Glomerular visceral epithelial cell (primary cell): ENCODE data around the gene TTLL11.
A peak's percentile ranks its signal among the peaks of the same experiment; 100 is the strongest.

Source experiments
- DNase-seq: peaks from one replicate; pipeline ENCODE4 v3.0.0-alpha.2; 2016; ENCODE audit errors: extremely low spot score

Gene TTLL11

DNA sequence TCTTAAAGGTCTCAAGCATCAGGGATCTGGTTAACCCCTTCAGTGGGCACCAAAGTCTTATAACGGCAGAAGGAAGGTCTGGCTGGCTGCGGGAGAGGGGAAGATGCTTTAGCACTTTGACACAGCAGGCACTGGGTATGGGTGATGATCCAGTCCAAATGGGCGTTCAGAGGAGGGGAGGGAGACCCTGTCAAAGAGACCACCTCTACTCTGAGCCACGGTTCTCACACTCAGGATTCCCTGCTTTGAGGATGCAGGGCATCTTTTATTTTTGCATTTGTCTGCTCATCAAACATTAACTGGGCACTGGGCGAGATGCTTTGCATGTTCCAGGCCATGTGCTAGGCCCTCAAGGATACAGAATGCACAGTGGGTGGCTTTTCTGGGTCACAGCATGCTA, 237.6 kb downstream of the TTLL11 start:
- no peak for DNase-seq

- DNase-seq: no peak
Measured at GRCh38 chr9:121853617-121854395, 239.3 kb downstream of the TTLL11 start.

- DNase-seq: no peak
Measured at GRCh38 chr9:121852651-121853616, 240.2 kb downstream of the TTLL11 start.

GRCh38 chr9:121852241-121852640, 240.9 kb downstream of the TTLL11 start:
- no peak for DNase-seq

GRCh38 chr9:121851641-121852091, 241.4 kb downstream of the TTLL11 start:
- no peak for DNase-seq

DNA sequence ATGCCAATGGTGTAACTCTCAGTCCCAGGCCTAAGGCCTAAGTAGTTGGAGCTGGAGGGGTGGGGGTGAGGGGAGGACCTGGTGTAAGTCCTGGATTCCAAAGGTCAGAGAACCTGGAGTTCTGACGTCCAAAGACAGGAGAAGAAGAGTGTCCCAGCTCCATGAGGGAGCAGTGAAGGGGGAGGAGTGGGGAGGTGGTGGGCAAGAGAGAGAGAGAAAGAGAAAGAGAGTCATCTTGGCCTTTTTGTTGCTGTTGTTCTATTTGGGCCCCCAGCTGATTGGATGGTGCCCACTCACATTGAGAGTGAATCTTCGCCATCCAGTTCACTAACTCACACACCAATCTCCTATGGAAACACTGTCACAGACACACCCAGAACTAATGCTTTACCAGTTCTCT, 242.7 kb downstream of the TTLL11 start:
- no peak for DNase-seq

DNA sequence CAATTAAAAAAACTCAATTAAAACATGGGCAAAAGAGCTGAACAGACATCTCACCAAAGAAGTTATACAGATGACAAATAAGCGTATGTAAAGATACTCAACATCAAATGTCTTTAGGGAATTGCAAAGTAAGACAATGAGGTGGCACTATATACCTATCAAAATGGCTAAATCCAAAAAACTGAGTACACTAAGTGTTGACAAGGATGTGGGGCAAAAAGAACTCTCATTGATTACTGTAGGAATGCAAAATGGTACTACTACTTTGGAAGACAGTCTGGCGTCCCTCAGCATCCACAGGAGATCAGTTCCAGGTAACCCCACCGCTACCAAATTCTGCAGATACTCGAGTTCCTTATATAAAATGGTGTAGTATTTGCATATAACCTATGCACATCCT, 243.6 kb downstream of the TTLL11 start:
- DNase-seq: no peak

- no peak for DNase-seq
Measured at GRCh38 chr9:121844562-121844961, 248.5 kb downstream of the TTLL11 start.

DNA sequence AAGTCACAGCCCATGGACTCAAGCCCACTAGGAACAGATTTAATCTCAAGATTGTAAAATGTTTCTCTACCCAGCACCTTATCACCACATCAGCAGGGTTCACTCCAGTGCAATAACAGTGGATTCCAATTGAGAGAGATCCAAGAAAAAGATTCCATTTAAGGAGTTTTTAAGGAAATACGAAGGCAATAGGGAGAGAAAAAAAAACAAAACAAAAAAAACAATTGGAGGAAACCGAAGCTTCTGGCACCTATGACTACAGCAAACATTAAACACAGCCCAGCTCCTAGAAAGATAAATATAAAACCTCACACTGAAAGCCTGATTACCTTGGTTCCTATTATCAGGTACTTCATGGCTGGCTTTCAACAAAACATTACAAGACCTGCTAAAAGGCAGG, 249.0 kb downstream of the TTLL11 start:
- DNase-seq: no peak

DNA sequence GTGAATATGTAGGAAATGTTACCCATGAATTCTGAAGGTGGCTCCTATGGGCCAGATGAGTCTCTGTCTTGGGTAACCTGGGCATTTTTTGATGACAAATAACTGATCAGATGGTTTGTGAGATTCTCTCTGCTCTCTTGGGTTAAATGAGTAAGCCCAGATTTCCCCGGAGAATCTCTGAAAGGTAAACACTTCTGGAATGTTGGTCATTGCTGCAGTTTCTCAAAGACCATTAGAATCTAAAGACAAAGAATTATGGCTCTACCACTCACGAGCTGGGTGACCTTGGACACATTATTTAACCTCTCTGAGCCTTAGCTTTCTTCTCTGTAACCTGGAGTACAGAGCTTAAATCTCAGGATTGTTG, 250.5 kb downstream of the TTLL11 start:
- no peak for DNase-seq

DNA sequence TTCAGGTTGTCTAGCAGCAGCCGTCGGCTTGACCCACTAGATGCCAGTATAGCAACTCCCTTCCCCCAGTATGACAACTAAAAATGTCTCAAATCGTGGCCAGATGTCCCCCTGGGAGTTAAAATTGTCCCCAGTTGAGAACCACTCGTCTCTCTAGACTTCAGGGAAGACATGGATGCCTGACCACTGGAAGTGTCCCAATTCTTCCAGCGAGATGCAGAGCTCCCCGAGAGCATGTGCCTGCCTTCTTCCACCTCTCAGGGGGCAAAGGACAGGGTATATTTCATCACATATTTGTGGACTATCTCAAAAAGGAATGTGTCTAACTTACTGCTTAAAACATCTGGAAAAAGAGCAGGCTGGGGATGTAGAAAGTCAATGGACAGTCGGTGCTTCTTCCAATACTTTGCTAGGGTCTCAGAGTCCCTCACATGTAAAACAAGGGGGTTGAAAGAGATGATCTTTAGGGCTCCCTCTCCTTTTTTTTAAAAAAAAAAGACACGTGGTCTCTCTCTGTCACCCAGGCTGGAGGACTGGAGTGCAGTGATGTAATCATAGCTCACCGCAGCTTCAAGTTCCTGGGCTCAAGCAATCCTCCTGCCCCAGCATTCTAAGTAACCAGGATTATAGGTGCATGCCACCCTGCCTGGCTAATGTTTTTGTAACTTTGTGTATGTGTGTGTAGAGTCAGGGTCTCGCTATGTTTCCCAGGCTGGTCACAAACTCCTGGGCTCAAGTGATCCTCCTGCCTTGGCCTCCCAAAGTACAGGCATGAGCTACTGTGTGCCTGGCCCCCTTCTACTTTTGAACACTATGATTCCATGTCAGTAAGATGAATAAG, 251.1 kb downstream of the TTLL11 start:
- DNase-seq: peak; percentile 40

- no peak for DNase-seq
Measured at GRCh38 chr9:121840838-121841760, 252.0 kb downstream of the TTLL11 start.

GRCh38 chr9:121839726-121840500, 253.2 kb downstream of the TTLL11 start:
- no peak for DNase-seq

DNA sequence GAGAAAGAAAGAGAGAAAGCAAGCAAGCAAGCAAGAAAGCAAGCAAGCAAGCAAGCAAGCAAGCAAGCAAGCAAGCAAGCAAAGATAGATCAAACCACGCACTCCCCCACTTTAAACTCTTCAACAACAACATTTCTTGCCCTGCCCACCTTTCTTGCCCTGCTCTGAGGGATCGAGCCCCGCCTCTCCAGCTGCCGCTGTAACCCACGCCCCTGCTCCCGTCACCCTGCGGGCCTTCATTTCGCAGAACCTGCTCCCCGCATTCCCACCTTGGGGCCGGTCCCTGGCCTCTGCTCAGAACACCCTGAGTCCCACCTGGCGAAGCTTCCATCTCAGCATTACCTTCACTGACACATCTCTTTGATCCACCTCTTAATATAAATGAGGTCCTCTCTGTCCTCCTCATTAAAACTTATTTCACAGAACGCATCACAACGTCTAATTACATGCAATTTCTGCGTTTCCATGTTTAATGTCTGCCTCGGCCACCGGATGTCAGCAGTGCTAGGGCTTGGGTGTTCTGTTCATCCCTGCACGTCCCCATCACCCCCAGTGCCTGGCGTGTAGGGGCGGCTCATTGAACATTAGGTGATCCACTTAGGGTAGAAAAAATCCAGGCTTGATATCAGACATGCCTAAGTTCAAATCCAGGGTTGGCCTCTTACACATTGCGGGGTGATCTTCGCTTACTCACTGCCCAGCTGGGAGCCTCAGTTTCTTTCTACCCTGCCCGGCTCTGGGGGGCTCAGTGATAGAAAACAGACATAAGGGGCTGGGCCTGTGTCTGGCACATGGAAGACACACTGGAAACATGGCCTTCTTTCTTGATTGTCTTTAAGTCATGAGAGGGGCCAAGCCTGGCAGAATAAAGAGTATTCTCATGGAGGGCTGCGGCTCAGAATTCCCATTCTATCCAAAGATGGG, 254.1 kb downstream of the TTLL11 start:
- no peak for DNase-seq

GRCh38 chr9:121837113-121837961, 255.8 kb downstream of the TTLL11 start:
- DNase-seq: no peak

DNA sequence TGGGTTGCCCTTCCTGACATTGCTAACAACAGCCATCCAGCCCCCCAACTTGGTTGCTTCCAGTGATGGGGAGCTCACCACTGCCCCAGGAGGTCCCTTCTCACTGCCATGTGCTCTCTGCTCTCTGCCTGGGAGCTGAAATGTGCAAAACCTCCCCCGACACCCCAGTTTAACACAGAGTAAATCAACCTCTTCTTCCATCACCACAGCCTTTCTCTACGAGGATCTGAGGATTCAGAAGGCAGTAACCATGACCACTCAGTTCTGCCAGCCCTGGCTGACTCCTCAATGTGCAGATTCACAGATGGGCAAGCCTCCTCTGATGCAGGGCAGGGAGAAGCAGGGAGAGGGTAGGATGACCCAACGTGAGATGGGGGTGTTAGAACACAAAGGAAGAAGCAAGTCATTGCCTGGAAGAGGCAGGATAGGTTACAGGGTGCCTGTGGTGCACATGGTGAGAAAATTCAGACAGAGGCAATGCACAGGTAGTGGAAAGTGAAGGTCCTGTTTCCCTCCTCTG, 256.7 kb downstream of the TTLL11 start:
- DNase-seq: no peak

DNA sequence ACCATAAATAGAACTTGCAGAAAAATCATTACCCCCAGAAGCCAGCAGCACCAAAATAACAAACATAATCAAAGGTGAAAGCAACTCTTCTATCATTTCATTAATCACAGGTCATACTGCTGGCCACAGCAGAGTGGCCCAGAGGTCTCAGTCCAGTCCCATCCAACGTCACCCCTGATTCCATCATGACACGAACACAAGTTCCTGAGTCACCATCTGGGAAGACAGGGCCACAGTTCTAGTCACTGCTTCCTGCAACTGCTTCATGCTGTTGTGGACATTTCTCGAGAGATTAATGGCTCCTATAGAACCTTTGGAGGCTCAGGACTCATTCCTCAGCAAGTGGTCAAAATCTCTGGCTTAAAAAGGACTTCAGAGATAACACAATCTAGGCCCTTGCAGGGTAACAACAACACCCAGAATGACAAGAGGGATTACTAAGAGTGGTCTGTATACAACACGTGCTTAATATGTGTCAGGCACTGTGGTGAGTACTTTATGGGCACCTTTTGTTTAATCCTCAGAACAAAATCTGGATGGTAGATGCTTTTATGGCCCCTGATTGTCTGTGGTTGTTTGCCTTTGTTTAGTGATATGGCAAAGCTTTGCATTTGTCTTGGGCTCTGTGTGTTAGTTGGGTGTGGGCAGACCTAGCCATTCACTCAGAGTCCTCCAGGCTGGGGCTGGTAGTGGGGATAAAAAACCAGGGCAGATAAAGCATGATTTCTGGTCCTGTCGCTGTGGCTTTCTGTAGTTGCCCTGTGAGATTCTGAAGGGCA, 257.3 kb downstream of the TTLL11 start:
- DNase-seq: no peak
